T47D (cell line): ENCODE data around the gene TOM1L2.

Experiments
- DNase-seq, 2 experiments: peaks; one replicate each; pipeline versions ENCODE4 v3.0.0 to v3.0.0-alpha.2; 2011 to 2012; ENCODE audit warnings: low read depth in 1 of 2, low spot score in 1 of 2
- JUND ChIP-seq: IDR thresholded peaks from 2 replicates; pipeline ENCODE4 v1.6.1; 2012; ENCODE audit warnings: low read depth
- in situ Hi-C: cut with HindIII; loops from 2 replicates; pipeline ENCODE4 v1.10.0; 2016; ENCODE audit warnings: low sequenced_read_pairs, low pct_unique_long_range_greater_than_20kb

Gene TOM1L2

DNA sequence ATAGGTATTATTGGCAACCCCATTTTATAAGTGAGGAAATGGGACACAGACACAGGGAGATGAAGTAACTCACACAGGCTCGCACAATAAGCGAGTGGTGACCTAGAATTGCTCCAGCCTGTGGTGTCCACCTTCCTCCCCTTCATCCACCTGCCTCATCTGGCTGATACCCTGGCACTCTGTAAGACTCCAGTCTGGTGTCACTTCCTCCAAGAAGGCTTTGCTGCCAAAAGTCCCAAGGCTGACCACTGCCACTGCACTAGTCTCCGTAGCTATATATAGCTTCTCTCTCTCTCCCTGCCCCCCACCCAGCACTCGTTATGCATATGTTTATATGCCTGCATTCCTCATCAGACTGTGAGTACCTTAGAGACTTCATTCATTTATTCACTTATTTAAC is 69.3 kb downstream of the TOM1L2 start:
- in situ Hi-C loops = no loop called here
- TF ChIP-seq JUND = no peak
- no peak for DNase-seq

DNA sequence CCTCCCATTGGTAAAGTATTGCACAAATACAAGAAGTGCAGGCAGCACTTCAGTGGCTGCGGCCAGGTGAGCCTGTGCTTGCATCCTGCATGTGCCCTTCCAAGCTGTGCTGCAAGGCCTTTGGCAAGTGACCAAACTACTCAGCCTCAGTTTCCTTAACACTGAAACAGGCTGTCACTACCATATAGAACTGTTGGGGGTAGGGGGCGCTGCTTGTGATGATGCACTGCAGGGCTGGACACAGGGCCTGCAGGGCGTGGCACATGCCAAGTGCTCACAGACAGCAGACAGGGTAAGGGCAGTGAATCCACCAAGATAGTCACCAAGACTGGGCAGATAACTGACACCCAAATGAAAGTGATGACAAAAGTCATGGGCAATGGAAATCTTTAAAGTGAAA is 69.8 kb downstream of the TOM1L2 start:
- no peak for DNase-seq
- in situ Hi-C loops = no loop called here
- TF ChIP-seq JUND = no peak

DNA sequence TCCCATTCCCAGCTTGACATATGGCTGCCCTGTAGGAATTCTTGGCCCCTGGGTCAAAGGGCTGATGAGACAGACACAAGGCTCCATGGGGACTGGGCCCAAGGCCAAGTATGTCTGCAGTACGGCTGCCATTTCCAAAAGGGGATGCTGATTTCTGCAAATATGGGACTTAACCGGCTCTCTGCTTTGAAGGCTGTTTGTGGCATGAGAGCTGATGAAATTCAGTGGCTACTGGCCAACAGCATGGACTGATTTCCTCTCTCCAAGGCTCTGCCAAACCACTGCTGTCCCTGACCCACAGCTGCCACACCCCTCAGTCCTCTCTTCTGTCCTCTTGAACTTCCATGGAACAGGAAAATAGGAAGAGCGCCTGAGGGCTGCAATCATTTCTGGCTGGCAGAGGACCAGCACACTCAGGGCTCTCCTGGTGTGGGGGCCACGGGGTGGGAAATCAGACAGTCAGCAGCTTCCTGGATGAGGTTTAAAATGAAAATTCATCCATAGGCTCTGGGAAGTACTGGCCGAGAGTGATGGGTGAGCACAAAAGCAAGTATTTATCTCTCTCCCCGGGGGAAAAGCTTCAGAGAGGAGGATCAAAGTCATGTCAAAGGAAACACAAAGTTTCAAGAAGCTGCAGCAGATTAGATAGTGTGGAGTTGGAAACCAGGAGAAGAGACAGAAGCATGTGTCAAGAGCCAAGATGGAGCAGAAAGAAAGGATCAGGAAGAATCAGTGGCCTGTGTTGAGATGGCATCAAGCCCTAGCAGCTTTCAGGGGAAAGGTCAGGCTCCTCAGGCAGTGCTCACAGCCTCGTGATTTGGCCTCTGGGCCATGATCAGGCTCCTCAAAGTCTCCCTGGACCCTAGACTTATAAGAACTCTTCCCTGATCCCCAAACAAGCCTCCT is 71.3 kb downstream of the TOM1L2 start:
- no peak for DNase-seq
- in situ Hi-C loops = no loop called here
- no peak for TF ChIP-seq JUND

DNA sequence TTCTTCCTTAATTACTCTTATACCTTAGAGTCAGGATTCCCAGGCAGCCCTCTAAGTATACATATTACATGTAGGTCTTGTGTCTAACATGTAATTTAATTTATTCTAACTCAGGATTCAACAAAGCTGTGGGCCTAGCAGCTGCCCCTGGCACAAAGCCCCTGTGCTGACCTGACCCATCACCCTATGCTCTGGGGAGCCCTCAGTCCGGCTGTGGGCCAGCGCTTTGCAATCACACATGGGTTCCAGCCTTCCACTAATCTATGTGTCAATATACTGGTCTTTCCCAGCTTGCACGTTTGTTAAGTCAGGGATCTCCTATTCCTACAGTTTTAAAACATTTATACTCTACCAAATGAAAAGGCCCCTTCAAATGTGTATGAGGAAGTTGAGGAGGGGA is 72.7 kb downstream of the TOM1L2 start:
- TF ChIP-seq JUND = no peak
- no peak for DNase-seq
- in situ Hi-C loops = no loop called here

DNA sequence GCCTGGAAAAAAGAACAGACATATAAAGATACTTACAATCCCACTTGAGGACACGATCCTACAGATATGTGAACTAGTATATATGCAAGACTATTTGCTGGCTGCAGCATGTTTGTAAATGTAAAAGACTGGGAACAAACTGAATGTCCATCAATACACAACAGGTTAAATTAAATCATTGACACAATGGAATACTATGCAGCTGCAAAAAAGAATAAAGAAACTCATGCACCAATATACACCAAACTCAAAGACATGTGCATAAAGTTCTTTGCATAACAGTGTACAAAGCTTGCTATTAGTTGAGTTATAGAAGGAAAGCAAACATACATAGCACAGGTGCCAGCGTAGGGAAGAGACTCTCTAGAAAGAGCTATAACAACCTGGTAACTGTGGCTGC is 73.5 kb downstream of the TOM1L2 start:
- no peak for TF ChIP-seq JUND
- in situ Hi-C loops = no loop called here
- DNase-seq = no peak

DNA sequence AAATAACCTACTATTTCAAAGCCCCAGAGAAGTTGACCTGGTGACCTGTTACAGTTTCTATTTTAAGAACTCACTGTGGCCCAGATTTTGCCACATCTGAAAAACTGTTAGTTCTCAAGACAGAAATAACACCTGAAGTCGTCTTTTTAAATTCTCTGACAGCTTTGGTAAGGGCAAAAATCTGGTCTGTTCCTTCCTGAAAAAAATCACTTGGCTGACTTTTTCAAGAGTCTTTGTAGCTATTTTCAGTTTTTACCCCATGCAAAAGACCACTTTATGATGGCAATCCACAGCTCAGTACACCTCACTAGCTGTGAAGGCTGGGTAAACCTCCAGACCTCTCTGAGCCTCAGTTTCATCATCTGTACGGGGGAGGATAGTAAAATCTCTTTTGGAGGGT is 74.8 kb downstream of the TOM1L2 start:
- in situ Hi-C loops = no loop called here
- TF ChIP-seq JUND = no peak
- no peak for DNase-seq

DNA sequence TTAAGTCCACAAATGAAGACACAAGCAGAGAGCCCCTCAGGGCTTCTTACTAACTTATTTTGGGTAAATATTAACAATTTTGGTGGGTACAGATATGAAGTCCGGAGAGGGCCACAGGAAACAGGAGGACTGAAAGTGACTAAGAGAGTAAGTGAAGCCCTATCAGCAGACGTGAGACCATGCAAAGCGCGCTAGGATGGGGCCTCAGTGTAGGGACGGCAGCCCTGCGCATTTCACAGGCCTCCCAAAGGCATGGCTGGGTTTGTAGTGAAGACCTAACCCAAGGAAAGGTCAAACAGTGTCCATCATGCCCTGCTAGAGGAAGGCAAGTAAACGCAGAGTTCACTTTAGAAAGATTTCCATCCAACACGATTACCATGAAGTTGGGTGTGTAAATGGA is 75.5 kb downstream of the TOM1L2 start:
- no peak for DNase-seq
- in situ Hi-C loops = no loop called here
- no peak for TF ChIP-seq JUND

DNA sequence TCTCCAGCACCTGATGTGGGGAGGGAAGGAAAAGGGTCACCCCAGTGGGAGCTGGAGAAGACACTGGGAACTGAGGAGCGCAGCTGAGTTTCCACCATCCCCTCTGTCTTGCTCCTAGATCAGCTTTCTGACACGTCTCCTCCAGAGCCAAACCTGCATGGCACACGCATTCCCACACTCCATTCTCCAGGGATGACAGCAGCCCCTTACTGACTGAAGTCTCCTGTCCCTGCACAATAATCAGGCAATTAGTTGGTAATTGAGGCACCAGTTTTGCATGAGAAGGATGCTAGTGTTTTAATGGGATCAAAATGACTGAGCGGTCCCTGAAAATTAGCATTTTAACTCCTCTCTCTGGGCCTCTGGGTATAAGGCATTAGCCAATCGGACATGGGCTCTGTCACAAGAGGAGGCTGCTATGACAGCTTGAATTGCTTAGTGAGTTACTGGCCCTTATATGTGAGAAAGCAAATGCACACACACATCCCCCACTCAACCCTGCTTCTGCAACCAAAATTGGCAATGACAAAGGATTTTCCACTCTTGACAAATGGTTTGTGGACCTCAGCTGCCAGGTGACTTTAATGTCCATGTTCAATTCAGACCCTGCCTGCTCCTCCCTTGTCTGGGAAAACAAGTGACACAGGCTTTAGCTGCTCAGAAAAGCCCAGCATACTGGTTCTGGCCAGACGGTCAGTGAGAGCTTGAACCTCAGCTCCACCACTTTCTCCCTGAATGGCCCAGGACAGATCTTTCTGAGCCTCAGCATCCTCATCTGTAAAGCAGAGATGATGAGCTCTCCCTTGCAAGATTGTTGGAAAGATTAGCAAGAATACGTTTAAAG is 78.2 kb downstream of the TOM1L2 start:
- no peak for TF ChIP-seq JUND
- no peak for DNase-seq
- in situ Hi-C loops = no loop called here

DNA sequence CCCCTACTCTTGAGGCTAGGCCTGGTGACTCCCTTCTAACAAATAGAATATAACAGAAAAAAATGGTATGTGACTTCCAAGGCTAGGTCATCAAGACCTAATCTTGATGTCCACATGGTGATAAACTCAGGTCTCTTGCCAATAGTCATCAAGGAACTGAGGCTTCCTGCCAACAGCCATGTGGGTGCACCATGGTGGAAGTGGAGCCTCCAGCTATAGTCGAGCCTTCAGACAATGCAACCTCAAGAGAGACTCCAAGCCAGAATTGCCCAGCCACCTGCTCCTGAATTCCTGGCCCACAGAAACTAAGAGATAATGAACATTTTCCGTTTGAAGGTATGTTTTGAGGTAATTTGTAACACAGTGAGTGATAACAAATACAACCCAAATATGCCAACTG is 79.5 kb downstream of the TOM1L2 start:
- in situ Hi-C loops = no loop called here
- DNase-seq = no peak
- no peak for TF ChIP-seq JUND

DNA sequence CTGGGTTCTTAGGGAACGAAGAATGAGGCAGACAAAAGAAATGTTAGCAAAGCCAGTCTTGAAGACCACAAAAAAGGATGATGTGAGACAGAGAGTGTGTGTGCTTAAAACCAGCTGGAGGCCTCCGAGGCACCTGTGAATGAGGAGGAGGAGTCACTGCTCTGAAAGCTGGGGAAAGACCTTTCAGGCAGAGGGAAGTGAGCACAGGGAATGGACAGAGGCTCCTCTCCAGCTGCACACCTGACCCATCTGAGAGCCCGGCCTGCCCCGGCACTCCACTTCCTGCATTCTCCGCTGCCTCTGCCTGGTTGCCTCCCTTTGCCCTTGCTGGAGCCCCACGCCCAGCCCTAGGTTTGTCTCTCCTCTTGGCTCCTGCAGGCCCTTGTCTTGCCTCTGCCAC is 80.2 kb downstream of the TOM1L2 start:
- no peak for DNase-seq
- in situ Hi-C loops = no loop called here

DNA sequence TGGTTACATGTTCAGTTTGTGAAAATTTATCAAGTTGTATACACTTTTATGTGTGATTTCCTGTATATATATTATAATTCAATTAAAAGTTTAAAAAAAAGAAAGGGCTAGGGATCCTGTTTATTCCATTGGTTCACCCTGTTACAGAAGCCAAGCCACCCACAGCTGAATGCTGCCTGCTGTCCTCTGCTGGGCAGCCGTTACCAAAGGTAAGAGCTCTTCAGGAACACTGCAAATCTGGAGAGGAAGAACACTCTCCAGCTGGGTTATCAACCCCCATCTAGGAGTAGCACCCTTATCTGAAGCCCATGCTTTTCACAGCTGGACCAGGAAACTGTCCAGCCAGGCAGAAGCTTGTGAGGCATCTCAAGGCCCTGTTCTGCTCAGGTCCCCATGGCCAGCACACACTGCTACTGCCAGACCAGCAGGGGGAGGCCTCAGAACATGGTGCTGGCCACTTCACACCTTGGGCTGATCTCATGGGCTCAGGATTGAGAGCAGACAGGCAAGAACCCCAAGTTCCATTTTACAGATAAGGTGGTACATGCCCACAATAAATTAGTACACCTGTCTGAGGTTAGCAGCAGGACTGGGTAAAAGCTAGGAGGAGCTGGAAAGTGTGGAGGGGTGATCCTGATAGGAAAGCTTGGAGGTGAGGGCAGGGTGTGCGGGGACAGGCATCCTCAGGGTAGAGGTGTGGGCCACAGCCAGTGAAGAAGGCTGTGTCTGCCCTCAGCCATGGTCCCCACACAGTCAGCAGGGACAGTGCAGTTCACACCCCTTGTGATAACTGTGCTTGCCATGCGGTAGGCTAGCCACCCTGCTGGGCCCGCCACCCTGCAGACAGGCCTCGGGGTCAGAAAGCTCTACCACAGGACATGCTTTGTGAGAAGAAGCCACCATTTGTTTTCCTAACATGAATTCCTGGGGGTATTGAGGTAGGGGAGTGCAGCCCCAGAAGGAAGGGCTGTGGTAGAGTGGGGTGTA is 81.1 kb downstream of the TOM1L2 start:
- peak; percentile 50 to 67 for DNase-seq
- TF ChIP-seq JUND = no peak
- in situ Hi-C loops = no loop called here

More for the DNA sequence above, 80.2 kb downstream of the TOM1L2 start:
- TF ChIP-seq JUND = no peak

DNA sequence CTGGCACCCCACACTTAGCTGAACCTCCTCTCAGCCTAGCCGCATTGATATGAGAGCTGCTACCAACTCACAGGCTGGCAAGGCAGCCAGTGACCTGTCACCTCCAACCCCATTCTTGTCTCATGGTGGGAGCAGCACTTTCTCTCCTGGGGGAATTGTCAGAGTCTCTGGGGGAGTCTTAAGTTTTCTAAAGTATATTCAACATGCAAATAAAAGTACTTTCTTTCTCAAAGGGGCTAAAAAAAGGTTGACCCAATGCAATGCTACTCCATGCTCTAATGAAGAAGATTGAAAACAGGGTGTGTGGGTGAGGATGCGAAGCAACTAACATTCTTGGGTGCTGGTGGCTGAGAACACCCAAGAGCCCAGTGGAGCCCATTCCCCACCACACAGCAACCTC is 82.3 kb downstream of the TOM1L2 start:
- DNase-seq = no peak
- in situ Hi-C loops = no loop called here
- no peak for TF ChIP-seq JUND
